K562 (cell line): ENCODE data around the gene COL1A2.
A peak's percentile ranks its signal among the peaks of the same experiment; 100 is the strongest.

Source experiments
- CCAR2 ChIP-seq: fragments of 200-400 bp; formaldehyde crosslinking; IDR thresholded peaks from 2 replicates; pipeline ENCODE4 v1.6.1; 2017; ENCODE audit warnings: mild to moderate bottlenecking, low read depth, low read length
- CTCF ChIP-seq, 3 experiments: IDR thresholded peaks in 2 of 3; conservative IDR thresholded peaks in 1 of 3; 2 replicates each; pipeline ENCODE4 v1.5.1; 2011 to 2012; ENCODE audit warnings: low read length in 3 of 3, mild to moderate bottlenecking in 3 of 3, control low read depth in 2 of 3, improper control_type of control experiment in 1 of 3, inconsistent platforms in 1 of 3, low read depth in 1 of 3, mixed read lengths in 1 of 3, moderate library complexity in 1 of 3; ENCODE audit not compliant: insufficient read depth in 2 of 3
- ELF4 ChIP-seq: fragments of 450-650 bp; formaldehyde crosslinking; IDR thresholded peaks from 2 replicates; pipeline ENCODE4 v1.4.0; 2022; ENCODE audit warnings: missing genetic modification characterization
- EP300 ChIP-seq: IDR thresholded peaks from 2 replicates; pipeline ENCODE4 v1.6.1; 2012; ENCODE audit warnings: low read length, improper control_type of control experiment
- EZH2 ChIP-seq: IDR thresholded peaks from 2 replicates; pipeline ENCODE4 v1.6.1; 2012; ENCODE audit warnings: low read depth, mild to moderate bottlenecking, inconsistent platforms, low read length, borderline replicate concordance
- GMEB1 ChIP-seq: fragments of 250-450 bp; sonication (Bioruptor Pico); IDR thresholded peaks from 2 replicates; pipeline ENCODE4 v1.4.0; 2020; ENCODE audit warnings: mild to moderate bottlenecking
- MLLT1 ChIP-seq, 2 experiments: fragments of 450-650 bp; IDR thresholded peaks; 2 replicates each; pipeline ENCODE4 v1.6.1; 2016
- PHB2 ChIP-seq: fragments of 450-650 bp; IDR thresholded peaks from 2 replicates; pipeline ENCODE4 v1.6.1; 2017; ENCODE audit warnings: low read depth
- POLR2A ChIP-seq: fragments of 450-650 bp; conservative IDR thresholded peaks from 2 replicates; pipeline ENCODE4 v1.6.1; 2016
- POLR2AphosphoS5 ChIP-seq: IDR thresholded peaks from 2 replicates; pipeline ENCODE4 v1.6.1; 2011; ENCODE audit warnings: mild to moderate bottlenecking, low read depth, low read length, moderate library complexity; ENCODE audit not compliant: control insufficient read depth, insufficient read depth
- RAD21 ChIP-seq, 2 experiments: fragments of 250-450 bp in 1 of 2; fragments of 450-650 bp in 1 of 2; sonication (Bioruptor Pico) in 1 of 2; formaldehyde crosslinking in 1 of 2; IDR thresholded peaks in 1 of 2; conservative IDR thresholded peaks in 1 of 2; 2 replicates each; pipeline versions ENCODE4 v1.4.0 to v1.8.0; 2020 to 2022; ENCODE audit warnings: mild to moderate bottlenecking in 2 of 2, moderate library complexity in 1 of 2
- TBP ChIP-seq: optimal IDR thresholded peaks from 2 replicates; pipeline ENCODE3; 2011; ENCODE audit warnings: low read depth, low read length, improper control_type of control experiment
- ZNF253 ChIP-seq: fragments of 250-450 bp; sonication (Bioruptor Pico); conservative IDR thresholded peaks from 2 replicates; pipeline ENCODE4 v1.6.1; 2021; ENCODE audit warnings: mild to moderate bottlenecking

GRCh38 chr7:94395141-94396036 lies 694 bp downstream of the COL1A2 start:
- no peak for TF ChIP-seq POLR2AphosphoS5
- no peak for TF ChIP-seq MLLT1 (IDR thresholded peaks at IDR 0.05)
- no peak for TF ChIP-seq ZNF253 (CRISPR knock-in tag)
- TF ChIP-seq CTCF (IDR thresholded peaks at IDR 0.05 in 2 of 3, conservative IDR thresholded peaks at IDR 0.05 in 1 of 3; ENCODE audit: insufficient read depth in 2 of 3, low read depth in 1 of 3, low read length in 3 of 3): peak; percentile 71 to 90 (median 83)
- no peak for TF ChIP-seq PHB2
- TF ChIP-seq EP300: no peak
- no peak for TF ChIP-seq EZH2
- peak; percentile 75 to 90 for TF ChIP-seq RAD21 (CRISPR knock-in tag; conservative IDR thresholded peaks at IDR 0.05 in 1 of 2, IDR thresholded peaks at IDR 0.05 in 1 of 2)
- TF ChIP-seq ELF4: no peak
- TF ChIP-seq GMEB1: no peak
- no peak for TF ChIP-seq POLR2A
- TF ChIP-seq TBP: no peak
- TF ChIP-seq CCAR2: no peak
